ENCODE measurements around the gene UQCC2. TPM values are rescaled to one million over a fixed set of nuclear protein-coding genes. Genes with fewer than 3 reads are reported as not detected.

The UQCC2 gene
- total RNA-seq, 4 donors from 2014 or later = 21.1 to 74.7 (median 32.7) TPM

- TF ChIP-seq CTCF (IDR thresholded peaks at IDR 0.05) (no peak), POLR2A (IDR thresholded peaks at IDR 0.05) (no peak)
- WGBS, 2 donors = 95 to 96% methylated on average over 10 to 11 of the region's 11 CpGs
- DNase-seq = no peak
- H3K27me3 ChIP-seq = no peaks in the 10 kb centered on the region
- intact Hi-C loops (cut with DNase I) = no loop called here
- H3K9me3 ChIP-seq = no peaks in the 10 kb centered on the region
- no peak overlapping the region for H3K4me3 ChIP-seq (replicated peaks in 1 of 3)
- H3K4me1 ChIP-seq = no peaks in the 10 kb centered on the region
- H3K27ac ChIP-seq = no peak overlapping the region
- H3K36me3 ChIP-seq = peaks cover 53 to 55% of the 10 kb centered on the region in 2 donors
Measured at GRCh38 chr6:33662318-33662717, 49.2 kb downstream of the UQCC2 start.

GRCh38 chr6:33661106-33661838, 50.2 kb downstream of the UQCC2 start:
- 86 to 94% methylated on average over 10 of the region's 10 CpGs for WGBS, 2 donors
- no peak for DNase-seq
- no peak for TF ChIP-seq POLR2A (IDR thresholded peaks at IDR 0.05)
- TF ChIP-seq CTCF (IDR thresholded peaks at IDR 0.05) = no peak
- intact Hi-C loops (cut with DNase I) = no loop called here
- no peak overlapping the region for H3K27ac ChIP-seq
- H3K4me3 ChIP-seq (replicated peaks in 1 of 3) = no peak overlapping the region
- H3K36me3 ChIP-seq = peaks cover 48 to 56% of the 10 kb centered on the region in 2 donors
- H3K9me3 ChIP-seq = no peaks in the 10 kb centered on the region
- H3K27me3 ChIP-seq = no peaks in the 10 kb centered on the region
- no peaks in the 10 kb centered on the region for H3K4me1 ChIP-seq

GRCh38 chr6:33659986-33660385, 51.5 kb downstream of the UQCC2 start:
- WGBS, 2 donors = 87 to 88% methylated on average over 6 of the region's 6 CpGs
- H3K4me3 ChIP-seq (replicated peaks in 1 of 3) = no peak overlapping the region
- no peak for DNase-seq
- TF ChIP-seq POLR2A (IDR thresholded peaks at IDR 0.05) (no peak), CTCF (IDR thresholded peaks at IDR 0.05) (no peak)
- peaks cover 38 to 44% of the 10 kb centered on the region in 2 donors for H3K36me3 ChIP-seq
- intact Hi-C loops (cut with DNase I) = no loop called here
- H3K27ac ChIP-seq = no peak overlapping the region
- H3K27me3 ChIP-seq = no peaks in the 10 kb centered on the region
- no peaks in the 10 kb centered on the region for H3K4me1 ChIP-seq
- H3K9me3 ChIP-seq = no peaks in the 10 kb centered on the region

- no peak overlapping the region for H3K27ac ChIP-seq
- peaks cover 37 to 39% of the 10 kb centered on the region in 2 donors for H3K36me3 ChIP-seq
- H3K9me3 ChIP-seq = no peaks in the 10 kb centered on the region
- intact Hi-C loops (cut with DNase I) = no loop called here
- H3K27me3 ChIP-seq = no peaks in the 10 kb centered on the region
- DNase-seq = no peak
- H3K4me1 ChIP-seq = no peaks in the 10 kb centered on the region
- WGBS, 2 donors = 96 to 97% methylated on average over 6 to 10 of the region's 16 CpGs
- H3K4me3 ChIP-seq (replicated peaks in 1 of 3) = no peak overlapping the region
- TF ChIP-seq CTCF (IDR thresholded peaks at IDR 0.05) = no peak
- TF ChIP-seq POLR2A (IDR thresholded peaks at IDR 0.05) = no peak
Measured at GRCh38 chr6:33658982-33659689, 52.4 kb downstream of the UQCC2 start.

- Histone ChIP-seq H3K27ac (no peak overlapping the region), H3K4me1 (no peaks in the 10 kb centered on the region), H3K9me3 (no peaks in the 10 kb centered on the region), H3K27me3 (no peaks in the 10 kb centered on the region), H3K4me3 (replicated peaks in 1 of 3) (no peak overlapping the region), H3K36me3 (peaks cover 28 to 33% of the 10 kb centered on the region in 2 donors)
- TF ChIP-seq CTCF (IDR thresholded peaks at IDR 0.05) (no peak), POLR2A (IDR thresholded peaks at IDR 0.05) (no peak)
- intact Hi-C loops (cut with DNase I) = no loop called here
- no peak for DNase-seq
- 88 to 92% methylated on average over 4 to 5 of the region's 5 CpGs for WGBS, 2 donors
Measured at GRCh38 chr6:33656844-33657243, 54.7 kb downstream of the UQCC2 start.
